A673 (cell line): ENCODE results near the gene C1orf122. TPM values are rescaled to one million over a fixed set of nuclear protein-coding genes. Genes with fewer than 3 reads are reported as not detected.

ENCODE experiments used
- BruUV-seq: library from RNA; stranded (reverse); fragments of 400-500 nt; replicated peaks from 2 replicates; lab custom pipeline; 2021; lab: Mats Ljungman, UMichigan
- CTCF ChIA-PET: fragments of 300-600 bp; sonication (Branson Sonifier 250); formaldehyde crosslinking; loops from one replicate; lab custom pipeline; 2022; ENCODE audit warnings: antibody characterized with exemption; lab: Charles Lee
- POLR2A ChIA-PET: fragments of 300-600 bp; sonication (Branson Sonifier 250); formaldehyde crosslinking; loops from one replicate; lab custom pipeline; 2022; ENCODE audit warnings: antibody characterized with exemption; ENCODE audit not compliant: low non-redundant PET; lab: Charles Lee
- DNase-seq: peaks from one replicate; pipeline ENCODE4 v3.0.0-alpha.2; 2015; ENCODE audit warnings: low spot score
- H3K27ac ChIP-seq: fragments of 200-600 bp; sonication (generic); 2 replicates; pipeline ENCODE4 v1.5.1; 2016; ENCODE audit warnings: mixed run types, low read depth, mild to moderate bottlenecking, mixed read lengths, antibody characterized with exemption, low read length; ENCODE audit not compliant: poor library complexity, severe bottlenecking
- H3K27me3 ChIP-seq: fragments of 200-600 bp; sonication (generic); replicated peaks from 2 replicates; pipeline ENCODE4 v1.6.1; 2017; ENCODE audit warnings: mixed run types, low read depth, mild to moderate bottlenecking, mixed read lengths, antibody characterized with exemption, low read length; ENCODE audit not compliant: insufficient read depth, poor library complexity
- H3K36me3 ChIP-seq: fragments of 200-600 bp; sonication (generic); 2 replicates; pipeline ENCODE4 v1.6.1; 2016; ENCODE audit warnings: mixed run types, mild to moderate bottlenecking, mixed read lengths, antibody characterized with exemption, low read length; ENCODE audit not compliant: insufficient read depth, poor library complexity, severe bottlenecking
- H3K4me1 ChIP-seq: fragments of 200-600 bp; sonication (generic); 2 replicates; pipeline ENCODE4 v1.6.1; 2017; ENCODE audit warnings: mixed run types, mild to moderate bottlenecking, mixed read lengths, antibody characterized with exemption, low read length; ENCODE audit not compliant: insufficient read depth, poor library complexity, severe bottlenecking
- H3K4me3 ChIP-seq: fragments of 200-600 bp; sonication (generic); 2 replicates; pipeline ENCODE4 v1.5.1; 2016; ENCODE audit warnings: low read depth, mixed run types, mild to moderate bottlenecking, mixed read lengths, low read length; ENCODE audit not compliant: poor library complexity, severe bottlenecking
- H3K9me3 ChIP-seq: fragments of 200-600 bp; sonication (generic); 2 replicates; pipeline ENCODE4 v1.6.1; 2016; ENCODE audit warnings: mixed run types, low read depth, mild to moderate bottlenecking, mixed read lengths, antibody characterized with exemption, low read length; ENCODE audit not compliant: poor library complexity, severe bottlenecking
- CTCF ChIP-seq: fragments of 300-800, 200-600 bp; sonication (generic); conservative IDR thresholded peaks from 2 replicates; pipeline ENCODE4 v1.5.1; 2017; ENCODE audit warnings: low read depth, mild to moderate bottlenecking, antibody characterized with exemption, low read length, moderate library complexity, mixed read lengths
- EZH2 ChIP-seq: fragments of 200-600 bp; sonication (generic); IDR thresholded peaks from 2 replicates; pipeline ENCODE4 v1.6.1; 2017; ENCODE audit warnings: borderline replicate concordance, low read depth, mild to moderate bottlenecking, mixed read lengths, antibody characterized with exemption, low read length; ENCODE audit not compliant: poor library complexity, severe bottlenecking
- intact Hi-C: fragments of 100-400 bp; cut with micrococcal nuclease; formaldehyde crosslinking; loops from one replicate; pipeline ENCODE4 v1.10.0; 2022; ENCODE audit not compliant: unreplicated experiment
- total RNA-seq: library from RNA; stranded (reverse); gene quantifications from 2 replicates; pipeline ENCODE4 v1.2.3, GENCODE V29; 2021

The C1orf122 gene
- total RNA-seq, 1 experiment from 2014 or later, result 31.0 TPM

- no TSS peak for BruUV-seq
- TF ChIP-seq CTCF, result no peak
- no peak for TF ChIP-seq EZH2
- no peak overlapping the region for H3K27ac ChIP-seq
- intact Hi-C loops, result no loop called here
- no peaks in the 10 kb centered on the region for H3K9me3 ChIP-seq
- no peak overlapping the region for H3K4me3 ChIP-seq
- peaks cover 82% of the 10 kb centered on the region for H3K27me3 ChIP-seq
- POLR2A ChIA-PET, result no interaction called here
- no peak for DNase-seq
- CTCF ChIA-PET, result no interaction called here
- H3K36me3 ChIP-seq, result no peaks in the 10 kb centered on the region
- H3K4me1 ChIP-seq, result no peaks in the 10 kb centered on the region
Measured at GRCh38 chr1:37761416-37762095, 46.0 kb upstream of the C1orf122 start.

GRCh38 chr1:37762516-37762915 lies 45.1 kb upstream of the C1orf122 start:
- H3K4me3 ChIP-seq, result no peak overlapping the region
- H3K9me3 ChIP-seq, result no peaks in the 10 kb centered on the region
- intact Hi-C loops, result no loop called here
- no TSS peak for BruUV-seq
- no peak for TF ChIP-seq EZH2
- no peak for TF ChIP-seq CTCF
- H3K4me1 ChIP-seq, result no peaks in the 10 kb centered on the region
- no peak overlapping the region for H3K27ac ChIP-seq
- H3K36me3 ChIP-seq, result no peaks in the 10 kb centered on the region
- peaks cover 82% of the 10 kb centered on the region for H3K27me3 ChIP-seq
- POLR2A ChIA-PET, result no interaction called here
- DNase-seq, result no peak
- CTCF ChIA-PET, result no interaction called here

- intact Hi-C loops, result no loop called here
- no peak overlapping the region for H3K27ac ChIP-seq
- no peaks in the 10 kb centered on the region for H3K4me1 ChIP-seq
- no TSS peak for BruUV-seq
- TF ChIP-seq EZH2, result no peak
- TF ChIP-seq CTCF, result no peak
- no peaks in the 10 kb centered on the region for H3K9me3 ChIP-seq
- POLR2A ChIA-PET, result no interaction called here
- H3K36me3 ChIP-seq, result no peaks in the 10 kb centered on the region
- no peak for DNase-seq
- H3K4me3 ChIP-seq, result no peak overlapping the region
- CTCF ChIA-PET, result no interaction called here
- H3K27me3 ChIP-seq, result peaks cover 85% of the 10 kb centered on the region
Measured at GRCh38 chr1:37763791-37764413, 43.7 kb upstream of the C1orf122 start.
